ENCODE measurements around the gene INVS. TPM values are rescaled to one million over a fixed set of nuclear protein-coding genes. Genes with fewer than 3 reads are reported as not detected.

INVS gene
- polyA plus RNA-seq, 1 of the 3 experiments (the other 2 are of a cell fraction), result 8.1 TPM

GRCh38 chr9:100228352-100228869 lies 129.4 kb downstream of the INVS start:
- WGBS (ENCODE audit: low lambda C conversion rate), result 77% methylated on average over 4 of the region's 4 CpGs
- Histone ChIP-seq H4K20me1 (ENCODE audit: insufficient read depth) (no peaks in the 10 kb centered on the region), H2AFZ (ENCODE audit: low read depth) (no peak overlapping the region), H3K36me3 (replicated peaks in 1 of 2; ENCODE audit: control insufficient read depth in 1 of 2, insufficient read depth in 2 of 2, low read length in 1 of 2) (peaks cover 12 to 39% of the 10 kb centered on the region in 2 experiments), H3K9me2 (no peaks in the 10 kb centered on the region), H3K27ac (ENCODE audit: low read depth in 2 of 2, low read length in 1 of 2) (0 out of 4 replicates have a peak overlapping the region, but pooled peaks of 1 of the 2 experiments have one; percentile 7), H3K4me2 (no peak overlapping the region), H3K79me2 (ENCODE audit: insufficient read depth) (no peaks in the 10 kb centered on the region), H3K4me3 (ENCODE audit: low read depth in 2 of 2, low read length in 1 of 2) (no peak overlapping the region), H3K4me1 (ENCODE audit: control insufficient read depth in 1 of 2, insufficient read depth in 2 of 2, low read depth in 1 of 2, low read length in 1 of 2) (peaks cover 0 to 6% of the 10 kb centered on the region in 2 experiments; a peak in 1 of 4 replicates), H3F3A (replicated peaks; ENCODE audit: insufficient read depth) (no peaks in the 10 kb centered on the region), H3K9me3 (peaks cover 6% of the 10 kb centered on the region; the same call in 1 of the 2 replicates), H3K9ac (no peak overlapping the region), H3K27me3 (ENCODE audit: insufficient read depth) (no peaks in the 10 kb centered on the region)
- TF ChIP-seq YY1 (IDR thresholded peaks at IDR 0.05; ENCODE audit: low read depth), result no peak
- peak; percentile 29 for DNase-seq
- CTCF ChIA-PET, result no interaction called here
- POLR2A ChIA-PET, result no interaction called here

DNA sequence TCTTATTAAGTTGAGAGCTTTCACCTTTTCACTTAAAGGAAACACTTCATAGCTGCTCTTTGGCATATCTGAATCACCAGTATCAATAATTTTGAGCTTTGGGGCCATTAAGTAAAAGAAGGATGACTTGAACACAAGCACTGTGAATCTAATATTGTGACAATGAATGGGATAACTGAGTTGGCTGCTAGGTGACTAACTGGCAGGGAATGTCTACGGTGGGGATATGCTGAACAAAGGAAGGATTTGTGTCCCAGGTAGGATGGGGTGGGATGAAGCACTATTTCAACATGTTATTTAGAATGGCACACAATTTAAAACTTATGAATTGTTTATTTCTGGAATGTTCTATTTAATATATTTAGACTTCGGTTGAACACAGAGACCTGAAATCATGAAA lies 130.1 kb downstream of the INVS start:
- Histone ChIP-seq H3K4me1 (ENCODE audit: control insufficient read depth in 1 of 2, insufficient read depth in 2 of 2, low read depth in 1 of 2, low read length in 1 of 2) (peaks cover 0 to 6% of the 10 kb centered on the region in 2 experiments; a peak in 1 of 4 replicates), H3K9me2 (no peaks in the 10 kb centered on the region), H3K27ac (ENCODE audit: low read depth in 2 of 2, low read length in 1 of 2) (no peak overlapping the region), H3K79me2 (ENCODE audit: insufficient read depth) (no peaks in the 10 kb centered on the region), H3K27me3 (ENCODE audit: insufficient read depth) (no peaks in the 10 kb centered on the region), H3K9me3 (peaks cover 6% of the 10 kb centered on the region; the same call in 1 of the 2 replicates), H2AFZ (ENCODE audit: low read depth) (no peak overlapping the region), H3K36me3 (replicated peaks in 1 of 2; ENCODE audit: control insufficient read depth in 1 of 2, insufficient read depth in 2 of 2, low read length in 1 of 2) (peaks cover 12 to 41% of the 10 kb centered on the region in 2 experiments), H3F3A (replicated peaks; ENCODE audit: insufficient read depth) (no peaks in the 10 kb centered on the region), H4K20me1 (ENCODE audit: insufficient read depth) (no peaks in the 10 kb centered on the region), H3K4me2 (no peak overlapping the region), H3K4me3 (ENCODE audit: low read depth in 2 of 2, low read length in 1 of 2) (no peak overlapping the region), H3K9ac (no peak overlapping the region)
- 82% methylated on average over 2 of the region's 2 CpGs for WGBS (ENCODE audit: low lambda C conversion rate)
- DNase-seq, result no peak
- ChIA-PET POLR2A (no interaction called here), CTCF (no interaction called here)
- TF ChIP-seq FOXJ3 (CRISPR knock-in tag; IDR thresholded peaks at IDR 0.05) (no peak), MEF2A (IDR thresholded peaks at IDR 0.05; ENCODE audit: borderline replicate concordance, low read depth) (no peak)

DNA sequence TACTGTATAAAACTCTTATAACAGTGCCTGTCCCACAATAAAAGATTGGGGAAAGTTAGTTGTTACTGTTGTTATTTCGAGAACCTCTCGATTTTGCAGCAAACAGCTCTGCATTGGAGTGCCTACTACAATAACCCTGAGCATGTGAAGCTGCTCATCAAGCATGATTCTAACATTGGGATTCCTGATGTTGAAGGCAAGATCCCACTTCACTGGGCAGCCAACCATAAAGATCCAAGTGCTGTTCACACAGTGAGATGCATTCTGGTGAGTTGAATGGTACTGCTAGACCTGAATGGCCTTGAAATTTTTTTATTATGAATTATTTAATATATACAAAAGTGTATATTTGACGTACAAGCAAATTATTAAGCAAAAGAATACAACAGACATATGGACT lies 130.5 kb downstream of the INVS start:
- POLR2A ChIA-PET, result no interaction called here

More for the DNA sequence above, 130.5 kb downstream of the INVS start:
- CTCF ChIA-PET, result no interaction called here
- DNase-seq, result no peak
- no peak overlapping the region for H3K9ac ChIP-seq
- no peak for TF ChIP-seq REST (IDR thresholded peaks at IDR 0.05; ENCODE audit: low read depth, low read length)
- no peak for TF ChIP-seq RXRA (IDR thresholded peaks at IDR 0.05; ENCODE audit: borderline replicate concordance, low read depth)
- no peak for TF ChIP-seq ZBTB33 (IDR thresholded peaks at IDR 0.05; ENCODE audit: borderline replicate concordance, low read depth)
- no peaks in the 10 kb centered on the region for H3K9me2 ChIP-seq
- no peak overlapping the region for H2AFZ ChIP-seq (ENCODE audit: low read depth)
- WGBS (ENCODE audit: low lambda C conversion rate), result 97% methylated on average over 3 of the region's 3 CpGs
- peaks cover 12 to 44% of the 10 kb centered on the region in 2 experiments for H3K36me3 ChIP-seq (replicated peaks in 1 of 2; ENCODE audit: control insufficient read depth in 1 of 2, insufficient read depth in 2 of 2, low read length in 1 of 2)
- H3K79me2 ChIP-seq (ENCODE audit: insufficient read depth), result no peaks in the 10 kb centered on the region
- no peaks in the 10 kb centered on the region for H3F3A ChIP-seq (replicated peaks; ENCODE audit: insufficient read depth)
- H3K4me1 ChIP-seq (ENCODE audit: control insufficient read depth in 1 of 2, insufficient read depth in 2 of 2, low read depth in 1 of 2, low read length in 1 of 2), result peaks cover 0 to 6% of the 10 kb centered on the region in 2 experiments; a peak in 1 of 4 replicates
- no peak overlapping the region for H3K27ac ChIP-seq (ENCODE audit: low read depth in 2 of 2, low read length in 1 of 2)
- no peaks in the 10 kb centered on the region for H4K20me1 ChIP-seq (ENCODE audit: insufficient read depth)
- H3K27me3 ChIP-seq (ENCODE audit: insufficient read depth), result no peaks in the 10 kb centered on the region
- H3K9me3 ChIP-seq, result peaks cover 6% of the 10 kb centered on the region; the same call in 1 of the 2 replicates
- H3K4me2 ChIP-seq, result no peak overlapping the region
- H3K4me3 ChIP-seq (ENCODE audit: low read depth in 2 of 2, low read length in 1 of 2), result no peak overlapping the region

All from SK-N-SH (cell line).